GM12878 (cell line): ENCODE results near the gene GIGYF1. TPM values are rescaled to one million over a fixed set of nuclear protein-coding genes. Genes with fewer than 3 reads are reported as not detected.

ENCODE experiments used
- ATAC-seq: fragments of 200-7000 bp; cut with Tn5 transposase; 3 replicates; pipeline ENCODE4 v1.9.1; 2020; ENCODE audit warnings: mild to moderate bottlenecking, moderate library complexity
- BruUV-seq: library from RNA; stranded (reverse); fragments of 400-500 nt; replicated peaks from 2 replicates; lab custom pipeline; 2021; lab: Mats Ljungman, UMichigan
- CTCF ChIA-PET: fragments of 300-600 bp; sonication (Branson Sonifier 250); formaldehyde crosslinking; extraction: SDS; loops from one replicate; lab custom pipeline; 2021; ENCODE audit warnings: inconsistent platforms; lab: Yijun Ruan, JAX
- POLR2A ChIA-PET: fragments of 350-600 bp; formaldehyde crosslinking; extraction: SDS; loops from one replicate; lab custom pipeline; 2021; ENCODE audit warnings: inconsistent platforms; lab: Charles Lee
- RAD21 ChIA-PET: fragments of 300-600 bp; sonication (Branson Sonifier 250); formaldehyde crosslinking; loops from one replicate; lab custom pipeline; 2023; ENCODE audit warnings: antibody characterized with exemption; ENCODE audit not compliant: unreplicated experiment; lab: Charles Lee
- SMC1A ChIA-PET: fragments of 300-600 bp; sonication (Branson Sonifier 250); formaldehyde crosslinking; loops from one replicate; lab custom pipeline; 2023; ENCODE audit not compliant: unreplicated experiment, uncharacterized antibody; lab: Charles Lee
- DNase-seq: peaks from one replicate; pipeline ENCODE4 v3.0.0-alpha.2; 2011; ENCODE audit warnings: low read depth, low spot score
- FAIRE-seq: peaks from 3 replicates; lab custom pipeline; 2011; peaks lifted over from hg19 to GRCh38; lab: Jason Lieb, UNC
- H2AFZ ChIP-seq: 2 replicates; pipeline ENCODE4 v1.6.0; 2011; ENCODE audit warnings: low read depth, low read length, control low read depth; ENCODE audit not compliant: control insufficient read depth
- H3K27ac ChIP-seq: 2 replicates; pipeline ENCODE4 v1.5.1; 2011; ENCODE audit warnings: control low read depth; ENCODE audit not compliant: control insufficient read depth, insufficient read depth
- H3K27me3 ChIP-seq, 2 experiments: replicated peaks in 1 of 2; 2 replicates each; pipeline versions ENCODE4 v1.6.0 to v1.6.1; 2011; ENCODE audit warnings: low read length in 1 of 2; ENCODE audit not compliant: control insufficient read depth in 2 of 2, insufficient read depth in 2 of 2
- H3K36me3 ChIP-seq, 2 experiments: 2 replicates each; pipeline ENCODE4 v1.5.1; 2011; ENCODE audit warnings: low read length in 1 of 2; ENCODE audit not compliant: control insufficient read depth in 2 of 2, insufficient read depth in 2 of 2
- H3K4me1 ChIP-seq: 2 replicates; pipeline ENCODE4 v1.6.1; 2011; ENCODE audit warnings: mild to moderate bottlenecking, low read length, moderate library complexity, mixed read lengths; ENCODE audit not compliant: control insufficient read depth, insufficient read depth
- H3K4me2 ChIP-seq: 2 replicates; pipeline ENCODE4 v1.6.0; 2011; ENCODE audit warnings: control low read depth; ENCODE audit not compliant: control insufficient read depth, insufficient read depth
- H3K4me3 ChIP-seq: fragments of 200-600 bp; sonication (generic); 2 replicates; pipeline ENCODE4 v1.5.1; 2016
- H3K79me2 ChIP-seq: 2 replicates; pipeline ENCODE4 v1.6.0; 2011; ENCODE audit warnings: low read length; ENCODE audit not compliant: control insufficient read depth, insufficient read depth
- H3K9ac ChIP-seq: 2 replicates; pipeline ENCODE4 v1.8.0; 2011; ENCODE audit warnings: low read length, control low read depth, mixed read lengths; ENCODE audit not compliant: control insufficient read depth, insufficient read depth
- H3K9me3 ChIP-seq: replicated peaks from 3 replicates; pipeline ENCODE4 v1.5.1; 2011; ENCODE audit warnings: mild to moderate bottlenecking, low read length; ENCODE audit not compliant: control insufficient read depth, insufficient read depth
- H4K20me1 ChIP-seq: 2 replicates; pipeline ENCODE4 v1.6.0; 2011; ENCODE audit not compliant: control insufficient read depth, insufficient read depth
- BCL11A ChIP-seq: IDR thresholded peaks from 2 replicates; pipeline ENCODE4 v1.6.1; 2011; ENCODE audit warnings: low read depth, low read length
- BHLHE40 ChIP-seq, 2 experiments: fragments of 450-650 bp in 1 of 2; IDR thresholded peaks; 2 replicates each; pipeline ENCODE4 v1.6.1; 2011 to 2017; ENCODE audit warnings: low read depth in 2 of 2, borderline replicate concordance in 1 of 2, improper control_type of control experiment in 1 of 2, low read length in 1 of 2, mild to moderate bottlenecking in 1 of 2
- BMI1 ChIP-seq: fragments of 450-650 bp; IDR thresholded peaks from 2 replicates; pipeline ENCODE4 v1.6.1; 2016; ENCODE audit warnings: mild to moderate bottlenecking, moderate library complexity, borderline replicate concordance
- CBX5 ChIP-seq: sonication (generic); IDR thresholded peaks from 2 replicates; pipeline ENCODE4 v1.6.1; 2016; ENCODE audit warnings: low read depth, moderate library complexity, mild to moderate bottlenecking, inconsistent platforms
- CTCF ChIP-seq, 3 experiments: IDR thresholded peaks in 2 of 3; conservative IDR thresholded peaks in 1 of 3; 2 replicates each; pipeline ENCODE4 v1.5.1; 2011; ENCODE audit warnings: low read depth in 3 of 3, low read length in 3 of 3, mild to moderate bottlenecking in 3 of 3, control low read depth in 2 of 3, moderate library complexity in 2 of 3, inconsistent platforms in 1 of 3, mixed read lengths in 1 of 3; ENCODE audit not compliant: control insufficient read depth in 2 of 3, insufficient read depth in 1 of 3; ENCODE audit errors: extremely low read depth in 1 of 3
- HDGF ChIP-seq: fragments of 450-650 bp; IDR thresholded peaks from 2 replicates; pipeline ENCODE4 v1.6.1; 2016; ENCODE audit warnings: antibody characterized with exemption
- IKZF1 ChIP-seq: fragments of 450-650 bp; conservative IDR thresholded peaks from 2 replicates; pipeline ENCODE4 v1.6.1; 2017; ENCODE audit warnings: antibody characterized with exemption, mild to moderate bottlenecking
- LARP7 ChIP-seq: fragments of 450-650 bp; IDR thresholded peaks from 2 replicates; pipeline ENCODE4 v1.6.1; 2017; ENCODE audit warnings: mild to moderate bottlenecking
- MEF2B ChIP-seq: fragments of 450-650 bp; IDR thresholded peaks from 2 replicates; pipeline ENCODE4 v1.6.1; 2018; ENCODE audit warnings: mild to moderate bottlenecking, moderate library complexity; ENCODE audit not compliant: partially characterized antibody, poor library complexity, severe bottlenecking
- SMAD1 ChIP-seq: fragments of 450-650 bp; IDR thresholded peaks from 2 replicates; pipeline ENCODE4 v1.6.1; 2018; ENCODE audit warnings: mild to moderate bottlenecking, low read depth; ENCODE audit not compliant: partially characterized antibody
- SMC3 ChIP-seq: IDR thresholded peaks from 2 replicates; pipeline ENCODE4 v1.6.1; 2011; ENCODE audit warnings: low read length, improper control_type of control experiment, borderline replicate concordance
- ZBED1 ChIP-seq: IDR thresholded peaks from 2 replicates; pipeline ENCODE4 v1.6.1; 2016; ENCODE audit warnings: borderline replicate concordance
- ZNF384 ChIP-seq: IDR thresholded peaks from 2 replicates; pipeline ENCODE4 v1.6.1; 2012; ENCODE audit warnings: low read depth, mild to moderate bottlenecking, low read length, improper control_type of control experiment, borderline replicate concordance
- ZNF592 ChIP-seq: fragments of 450-650 bp; IDR thresholded peaks from 2 replicates; pipeline ENCODE4 v1.6.1; 2017; ENCODE audit warnings: mild to moderate bottlenecking, moderate library complexity
- WGBS: methylation state at CpG from one replicate; pipeline ENCODE4 v1.1.6; 2016; ENCODE audit warnings: low lambda C conversion rate; ENCODE audit not compliant: insufficient replicate concordance, insufficient coverage; ENCODE audit errors: missing lambda C conversion rate; 5-methylcytosine and 5-hydroxymethylcytosine counted together
- in situ Hi-C: fragments of 300-500 bp; cut with MboI; formaldehyde crosslinking; loops from 9 replicates; pipeline ENCODE4 v1.14.3; 2018; ENCODE audit warnings: mixed read lengths
- intact Hi-C: fragments of 100-400 bp; cut with micrococcal nuclease; formaldehyde crosslinking; loops from one replicate; pipeline ENCODE4 v1.14.2; 2022; ENCODE audit not compliant: unreplicated experiment
- polyA plus RNA-seq, 11 experiments: library from polyadenylated mRNA; depleted of rRNA in 4 of 11; unstranded in 6 of 11; stranded (reverse) in 5 of 11; fragments of >200 nt; fragmentation: Nextera tagmentation in 4 of 11; fragmentation: Illumina TruSeq in 1 of 11; extraction: Ambion mirVana in 4 of 11; extraction: Trizol in 1 of 11; gene quantifications; 1 replicate in 1 of 11; 2 replicates in 10 of 11; pipeline versions ENCODE4 v1.2.1 to v1.2.3, GENCODE V29; 2011 to 2016; ENCODE audit warnings: inconsistent platforms in 2 of 11, missing spikeins in 2 of 11, low read depth in 1 of 11
- total RNA-seq, 4 experiments: library from RNA; depleted of rRNA in 3 of 4; stranded (reverse); fragments of >200 nt in 3 of 4; fragmentation: Illumina TruSeq in 1 of 4; extraction: Trizol in 1 of 4; gene quantifications; 2 replicates each; pipeline versions ENCODE4 v1.2.1 to v1.2.3, GENCODE V29; 2013 to 2021

Gene GIGYF1
- total and polyA plus RNA-seq, 10 of the 15 experiments (the other 5 are each of a cell fraction or from before 2014, with no cell fraction given) = 0.31 to 47.2 (median 9.9) TPM

GRCh38 chr7:100639995-100640516 is 54.0 kb downstream of the GIGYF1 start (continued):
- TF ChIP-seq ZNF592 = no peak
- no peak for TF ChIP-seq HDGF

- Histone ChIP-seq H3K4me1 (peaks cover 6% of the 10 kb centered on the region), H3K9ac (peak overlapping the region; percentile 68), H4K20me1 (no peaks in the 10 kb centered on the region), H3K27me3 (no peaks in the 10 kb centered on the region; a peak in 1 of 4 replicates), H3K36me3 (no peaks in the 10 kb centered on the region), H3K79me2 (no peaks in the 10 kb centered on the region), H3K4me2 (peak overlapping the region; percentile 95), H3K4me3 (peak overlapping the region; percentile 76), H3K9me3 (no peaks in the 10 kb centered on the region), H3K27ac (peak overlapping the region; percentile 24; the same call in 1 of the 2 replicates), H2AFZ (peak overlapping the region; percentile 84)
- BruUV-seq = no TSS peak
- in situ Hi-C loops = no loop called here
- RAD21 ChIA-PET = interaction anchor here (0.6 to 0.9 kb wide), 3 partner anchors 10 to 59 kb away, joined by 3 to 4 read pairs (median 3); partner anchors contain the start of gene MOSPD3
- DNase-seq (no peak), FAIRE-seq (no peak), ATAC-seq (peak; percentile 84)
- POLR2A ChIA-PET = interaction anchor here (0.7 to 1.2 kb wide), 3 partner anchors 45 to 48 kb away, joined by 4 to 7 read pairs (median 5); partner anchors contain the start of gene FBXO24
- SMC1A ChIA-PET = interaction anchor here (0.9 to 2.0 kb wide), 5 partner anchors 40 to 59 kb away, joined by 3 to 5 read pairs (median 4); partner anchors contain the start of genes FBXO24 and GNB2
- CTCF ChIA-PET = interaction anchor here (0.6 to 3.9 kb wide), 15 partner anchors 9 to 715 kb away, joined by 3 to 46 read pairs (median 4); partner anchors contain the start of genes FBXO24 and MOSPD3
- WGBS = 1% methylated on average over 40 of the region's 72 CpGs
- intact Hi-C loops = loop anchor here (1.0 to 5.0 kb wide), 3 partner anchors 42 to 74 kb away; partner anchors contain the start of genes GIGYF1 and POP7
- no peak for TF ChIP-seq SMAD1
- TF ChIP-seq MEF2B = peak; percentile 96
- no peak for TF ChIP-seq BCL11A
- TF ChIP-seq ZNF384 = peak; percentile 70
- no peak for TF ChIP-seq CBX5
- peak; percentile 48 for TF ChIP-seq IKZF1
- TF ChIP-seq ZBED1 = no peak
- peak; percentile 47 to 64 (median 48) for TF ChIP-seq CTCF (IDR thresholded peaks at IDR 0.05 in 2 of 3, conservative IDR thresholded peaks at IDR 0.05 in 1 of 3; ENCODE audit: control insufficient read depth in 2 of 3, extremely low read depth in 1 of 3, insufficient read depth in 1 of 3, low read depth in 3 of 3, low read length in 3 of 3)
- TF ChIP-seq BHLHE40 (IDR thresholded peaks at IDR 0.05; ENCODE audit: borderline replicate concordance in 1 of 2, low read depth in 2 of 2, low read length in 1 of 2) = peak in 1 of 2 experiments; percentile 72; a peak in 1 of 4 replicates
- TF ChIP-seq SMC3 = 0 out of 2 replicates have a peak, but pooled peaks have one; percentile 3
- peak; percentile 27; the same call in 1 of the 2 replicates for TF ChIP-seq LARP7
- TF ChIP-seq BMI1 = no peak
Measured at GRCh38 chr7:100632951-100633717, 60.9 kb downstream of the GIGYF1 start.
